Measurements from ENCODE around the gene ABCC11.
"Not testable (repeated sequence)": the region's sequence is repeated elsewhere in the genome, so short reads cannot be mapped to it uniquely, and the experiment has no call there.

Gene ABCC11

GRCh38 chr16:48169896-48170295 is 77.4 kb downstream of the ABCC11 start:
- no peak overlapping the region for H4K12ac ChIP-seq (ENCODE audit: low read depth, low read length)

GRCh38 chr16:48168075-48168474 is 79.3 kb downstream of the ABCC11 start:
- Histone ChIP-seq H3K23ac (ENCODE audit: low read length) (no peak overlapping the region), H3K4me2 (ENCODE audit: low read length) (no peak overlapping the region), H3K79me1 (ENCODE audit: low read length) (no peaks in the 10 kb centered on the region), H2AFZ (ENCODE audit: insufficient read depth, low read length, poor library complexity) (no peak overlapping the region), H3K27me3 (ENCODE audit: insufficient read depth, low read length) (no peaks in the 10 kb centered on the region), H2BK5ac (ENCODE audit: low read depth, low read length, poor library complexity) (no peak overlapping the region), H3K4ac (ENCODE audit: low read depth, low read length) (no peak overlapping the region), H3K27ac (ENCODE audit: low read depth, low read length) (no peak overlapping the region), H3K9me3 (ENCODE audit: insufficient read depth, low read depth, low read length) (no peaks in the 10 kb centered on the region), H3K79me2 (ENCODE audit: control insufficient read depth, insufficient read depth, low read length, poor library complexity) (no peaks in the 10 kb centered on the region), H4K12ac (ENCODE audit: low read depth, low read length) (no peak overlapping the region), H2BK12ac (ENCODE audit: low read length) (no peak overlapping the region), H3K9ac (ENCODE audit: low read length) (no peak overlapping the region), H4K8ac (ENCODE audit: low read depth, low read length) (no peak overlapping the region), H4K91ac (ENCODE audit: low read depth, low read length) (no peak overlapping the region), H2AK5ac (ENCODE audit: low read length) (no peak overlapping the region), H3K4me3 (ENCODE audit: low read depth, low read length) (no peak overlapping the region), H3K14ac (ENCODE audit: low read length) (no peak overlapping the region), H3K4me1 (ENCODE audit: control insufficient read depth in 1 of 2, insufficient read depth in 2 of 2, low read length in 2 of 2) (peaks cover under 1 to 4% of the 10 kb centered on the region in 2 experiments), H3K18ac (ENCODE audit: low read length) (no peak overlapping the region), H2BK120ac (ENCODE audit: insufficient read depth, low read length, poor library complexity) (no peak overlapping the region), H3K36me3 (ENCODE audit: control insufficient read depth in 1 of 2, insufficient read depth in 2 of 2, low read length in 2 of 2) (no peaks in the 10 kb centered on the region)
- DNase-seq = no peak
- WGBS (ENCODE audit: extremely low coverage, insufficient coverage, insufficient read length) = no CpG with 5 or more reads among the region's 1 CpG

More at GRCh38 chr16:48169896-48170295, 77.4 kb downstream of the ABCC11 start:
- Histone ChIP-seq H2AK5ac (ENCODE audit: low read length) (no peak overlapping the region), H3K36me3 (ENCODE audit: control insufficient read depth in 1 of 2, insufficient read depth in 2 of 2, low read length in 2 of 2) (no peaks in the 10 kb centered on the region), H3K4me2 (ENCODE audit: low read length) (no peak overlapping the region), H3K23ac (ENCODE audit: low read length) (no peak overlapping the region), H3K9me3 (ENCODE audit: insufficient read depth, low read depth, low read length) (no peaks in the 10 kb centered on the region), H2AFZ (ENCODE audit: insufficient read depth, low read length, poor library complexity) (no peak overlapping the region), H3K27me3 (ENCODE audit: insufficient read depth, low read length) (no peaks in the 10 kb centered on the region), H4K8ac (ENCODE audit: low read depth, low read length) (no peak overlapping the region), H3K79me2 (ENCODE audit: control insufficient read depth, insufficient read depth, low read length, poor library complexity) (no peaks in the 10 kb centered on the region), H3K18ac (ENCODE audit: low read length) (no peak overlapping the region), H2BK12ac (ENCODE audit: low read length) (no peak overlapping the region), H3K27ac (ENCODE audit: low read depth, low read length) (no peak overlapping the region), H2BK5ac (ENCODE audit: low read depth, low read length, poor library complexity) (no peak overlapping the region), H2BK120ac (ENCODE audit: insufficient read depth, low read length, poor library complexity) (no peak overlapping the region), H3K14ac (ENCODE audit: low read length) (no peak overlapping the region), H3K9ac (ENCODE audit: low read length) (no peak overlapping the region), H4K91ac (ENCODE audit: low read depth, low read length) (no peak overlapping the region), H3K79me1 (ENCODE audit: low read length) (no peaks in the 10 kb centered on the region), H3K4ac (ENCODE audit: low read depth, low read length) (no peak overlapping the region), H3K4me1 (ENCODE audit: control insufficient read depth in 1 of 2, insufficient read depth in 2 of 2, low read length in 2 of 2) (peaks cover 0 to 4% of the 10 kb centered on the region in 2 experiments), H3K4me3 (ENCODE audit: low read depth, low read length) (no peak overlapping the region)
- no CpG with 5 or more reads among the region's 8 CpGs for WGBS (ENCODE audit: extremely low coverage, insufficient coverage, insufficient read length)
- no peak for DNase-seq

GRCh38 chr16:48166617-48167016 is 80.7 kb downstream of the ABCC11 start:
- H3K9ac ChIP-seq (ENCODE audit: low read length); H3K18ac ChIP-seq (ENCODE audit: low read length); H3K4me3 ChIP-seq (ENCODE audit: low read depth, low read length); H2BK120ac ChIP-seq (ENCODE audit: insufficient read depth, low read length, poor library complexity); H2BK12ac ChIP-seq (ENCODE audit: low read length); H3K4ac ChIP-seq (ENCODE audit: low read depth, low read length); H3K79me2 ChIP-seq (ENCODE audit: control insufficient read depth, insufficient read depth, low read length, poor library complexity); H3K79me1 ChIP-seq (ENCODE audit: low read length); H3K23ac ChIP-seq (ENCODE audit: low read length); H3K36me3 ChIP-seq (ENCODE audit: control insufficient read depth in 1 of 2, insufficient read depth in 2 of 2, low read length in 2 of 2); H3K4me2 ChIP-seq (ENCODE audit: low read length); DNase-seq; H3K27me3 ChIP-seq (ENCODE audit: insufficient read depth, low read length); H2BK5ac ChIP-seq (ENCODE audit: low read depth, low read length, poor library complexity); H2AFZ ChIP-seq (ENCODE audit: insufficient read depth, low read length, poor library complexity); H3K27ac ChIP-seq (ENCODE audit: low read depth, low read length); H2AK5ac ChIP-seq (ENCODE audit: low read length); H3K4me1 ChIP-seq (ENCODE audit: control insufficient read depth in 1 of 2, insufficient read depth in 2 of 2, low read length in 2 of 2); H3K9me3 ChIP-seq (ENCODE audit: insufficient read depth, low read depth, low read length); H3K14ac ChIP-seq (ENCODE audit: low read length); H4K12ac ChIP-seq (ENCODE audit: low read depth, low read length); H4K8ac ChIP-seq (ENCODE audit: low read depth, low read length); H4K91ac ChIP-seq (ENCODE audit: low read depth, low read length): not testable (repeated sequence)
- no CpG with 5 or more reads among the region's 5 CpGs for WGBS (ENCODE audit: extremely low coverage, insufficient coverage, insufficient read length)

DNA sequence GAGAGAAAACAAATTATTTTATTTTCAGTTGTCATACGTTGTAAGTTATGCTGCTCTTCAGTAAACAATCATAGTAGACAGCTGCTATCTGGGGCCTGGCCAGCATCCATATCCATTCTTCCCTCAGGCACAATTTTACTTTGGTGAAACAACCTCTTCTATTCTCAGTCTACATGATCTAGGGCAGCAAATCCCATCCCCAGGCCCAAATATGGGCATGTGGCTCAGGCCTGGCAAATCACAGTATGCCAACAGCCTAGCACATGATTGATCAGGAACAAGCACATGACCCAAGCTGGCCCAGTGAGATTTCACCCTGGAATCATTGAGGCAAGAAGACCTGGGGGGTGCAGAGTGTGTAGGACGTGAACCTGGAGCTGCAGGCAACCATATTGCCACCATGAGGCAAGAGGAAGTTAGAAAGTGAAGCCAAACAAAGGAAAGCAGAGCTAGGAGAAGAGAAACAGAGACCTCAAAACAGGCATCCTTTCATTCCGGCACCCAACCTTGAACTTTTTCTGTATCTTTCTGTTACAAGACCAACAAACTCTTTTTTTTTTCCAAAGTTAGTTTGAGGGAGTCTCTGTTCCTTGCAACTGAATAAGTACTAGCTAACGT is 81.3 kb downstream of the ABCC11 start:
- Histone ChIP-seq H3K9ac (ENCODE audit: low read length) (no peak overlapping the region), H3K14ac (ENCODE audit: low read length) (no peak overlapping the region), H3K27me3 (ENCODE audit: insufficient read depth, low read length) (no peaks in the 10 kb centered on the region), H4K91ac (ENCODE audit: low read depth, low read length) (peak overlapping the region; percentile 43), H4K8ac (ENCODE audit: low read depth, low read length) (no peak overlapping the region), H3K27ac (ENCODE audit: low read depth, low read length) (no peak overlapping the region), H3K4me2 (ENCODE audit: low read length) (no peak overlapping the region), H2AFZ (ENCODE audit: insufficient read depth, low read length, poor library complexity) (peak overlapping the region; percentile 23), H3K4me3 (ENCODE audit: low read depth, low read length) (no peak overlapping the region), H3K36me3 (ENCODE audit: control insufficient read depth in 1 of 2, insufficient read depth in 2 of 2, low read length in 2 of 2) (no peaks in the 10 kb centered on the region), H2BK5ac (ENCODE audit: low read depth, low read length, poor library complexity) (no peak overlapping the region), H2BK12ac (ENCODE audit: low read length) (peak overlapping the region; percentile 68), H2BK120ac (ENCODE audit: insufficient read depth, low read length, poor library complexity) (no peak overlapping the region), H3K4me1 (ENCODE audit: control insufficient read depth in 1 of 2, insufficient read depth in 2 of 2, low read length in 2 of 2) (peaks cover 4% of the 10 kb centered on the region in 2 experiments), H3K79me2 (ENCODE audit: control insufficient read depth, insufficient read depth, low read length, poor library complexity) (no peaks in the 10 kb centered on the region), H3K79me1 (ENCODE audit: low read length) (no peaks in the 10 kb centered on the region), H3K23ac (ENCODE audit: low read length) (no peak overlapping the region), H3K4ac (ENCODE audit: low read depth, low read length) (no peak overlapping the region), H2AK5ac (ENCODE audit: low read length) (no peak overlapping the region), H3K18ac (ENCODE audit: low read length) (no peak overlapping the region), H3K9me3 (ENCODE audit: insufficient read depth, low read depth, low read length) (no peaks in the 10 kb centered on the region), H4K12ac (ENCODE audit: low read depth, low read length) (no peak overlapping the region)
- peak in 1 of 2 donors; percentile 19 for DNase-seq
- no CpG with 5 or more reads among the region's 4 CpGs for WGBS (ENCODE audit: extremely low coverage, insufficient coverage, insufficient read length)
